ENCODE measurements around the gene PREX1. TPM values are rescaled to one million over a fixed set of nuclear protein-coding genes. Genes with fewer than 3 reads are reported as not detected.

Gene PREX1
- total RNA-seq, 1 donor from 2014 or later = 11.2 TPM

DNA sequence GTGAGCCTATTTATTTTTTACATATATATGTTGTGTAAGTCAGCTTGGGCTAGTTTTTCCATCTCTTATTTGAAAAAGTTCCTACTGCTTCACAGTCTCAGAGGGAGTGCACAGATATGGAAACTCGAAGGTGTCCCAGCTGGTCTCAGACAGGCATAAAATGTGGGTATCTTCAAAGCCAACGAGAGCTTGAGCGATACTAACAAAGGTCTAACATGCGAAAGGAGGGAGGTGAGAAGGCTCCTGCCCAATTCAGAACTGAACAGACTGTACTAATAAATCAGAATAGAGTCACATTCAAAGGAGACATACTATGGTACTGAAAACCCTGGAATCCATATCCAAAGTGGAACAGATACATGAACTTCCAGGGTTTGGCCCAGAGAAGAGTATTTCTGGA lies 113.0 kb downstream of the PREX1 start:
- Histone ChIP-seq H3K4me3 (no peak overlapping the region), H3K27ac (replicated peaks) (no peak overlapping the region), H3K36me3 (no peaks in the 10 kb centered on the region), H3K9me3 (replicated peaks) (peaks cover 7% of the 10 kb centered on the region), H3K4me1 (peaks cover 4% of the 10 kb centered on the region), H3K27me3 (ENCODE audit: low read depth) (no peaks in the 10 kb centered on the region)
- no peak for TF ChIP-seq CTCF (IDR thresholded peaks at IDR 0.05; ENCODE audit: borderline replicate concordance)
- DNase-seq = no peak
- intact Hi-C loops (cut with micrococcal nuclease) = no loop called here

- H3K27ac ChIP-seq (replicated peaks) = no peak overlapping the region
- DNase-seq = no peak
- H3K27me3 ChIP-seq (ENCODE audit: low read depth) = no peaks in the 10 kb centered on the region
- H3K4me1 ChIP-seq = peaks cover 13% of the 10 kb centered on the region
- TF ChIP-seq CTCF (IDR thresholded peaks at IDR 0.05; ENCODE audit: borderline replicate concordance) = no peak
- intact Hi-C loops (cut with micrococcal nuclease) = no loop called here
- no peak overlapping the region for H3K4me3 ChIP-seq
- H3K36me3 ChIP-seq = no peaks in the 10 kb centered on the region
- no peaks in the 10 kb centered on the region for H3K9me3 ChIP-seq (replicated peaks)
These were observed 115.9 kb downstream of the PREX1 start for GRCh38 chr20:48711696-48712464.

GRCh38 chr20:48711044-48711428 lies 116.8 kb downstream of the PREX1 start:
- Histone ChIP-seq H3K27ac (replicated peaks) (no peak overlapping the region), H3K4me3 (no peak overlapping the region), H3K36me3 (no peaks in the 10 kb centered on the region), H3K27me3 (ENCODE audit: low read depth) (no peaks in the 10 kb centered on the region), H3K4me1 (peaks cover 22% of the 10 kb centered on the region), H3K9me3 (replicated peaks) (no peaks in the 10 kb centered on the region)
- DNase-seq = no peak
- intact Hi-C loops (cut with micrococcal nuclease) = no loop called here
- no peak for TF ChIP-seq CTCF (IDR thresholded peaks at IDR 0.05; ENCODE audit: borderline replicate concordance)

DNA sequence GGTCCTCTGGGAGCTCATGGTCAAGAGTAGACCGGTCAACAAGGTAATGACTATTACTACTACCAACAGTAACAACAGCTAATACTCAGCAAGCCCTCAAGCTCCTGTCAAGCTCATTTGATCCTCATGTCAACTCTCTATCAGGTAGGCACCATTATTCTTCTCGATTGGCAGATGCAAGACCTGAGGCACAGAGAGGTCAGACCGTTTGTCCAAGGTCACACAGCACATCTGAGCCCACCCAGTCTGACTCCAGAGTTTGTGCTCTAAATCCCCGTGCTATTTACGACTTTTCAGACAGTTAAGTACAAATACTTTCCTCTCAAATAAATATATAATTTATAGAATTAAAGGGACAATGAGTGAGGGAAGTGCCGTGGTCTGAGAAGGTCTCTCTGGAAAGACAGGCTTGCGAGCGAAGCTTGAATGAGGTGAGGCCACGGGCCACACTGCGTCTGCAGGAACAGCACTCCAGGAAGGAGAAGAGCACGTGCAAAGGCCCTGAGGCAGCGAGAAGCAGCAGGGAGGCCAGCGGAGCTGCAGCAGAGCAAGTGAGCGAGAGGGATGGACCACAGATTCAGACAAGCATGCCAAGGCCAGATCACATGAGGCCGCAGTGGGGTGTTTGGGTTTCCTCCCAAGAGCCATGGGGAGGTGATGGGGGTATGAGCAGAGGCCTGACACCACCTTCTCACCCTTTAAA lies 117.3 kb downstream of the PREX1 start:
- DNase-seq = no peak
- Histone ChIP-seq H3K27ac (replicated peaks) (no peak overlapping the region), H3K9me3 (replicated peaks) (no peaks in the 10 kb centered on the region), H3K4me1 (peaks cover 23% of the 10 kb centered on the region), H3K27me3 (ENCODE audit: low read depth) (no peaks in the 10 kb centered on the region), H3K4me3 (no peak overlapping the region), H3K36me3 (no peaks in the 10 kb centered on the region)
- intact Hi-C loops (cut with micrococcal nuclease) = no loop called here
- no peak for TF ChIP-seq CTCF (IDR thresholded peaks at IDR 0.05; ENCODE audit: borderline replicate concordance)

GRCh38 chr20:48709744-48710143 lies 118.1 kb downstream of the PREX1 start:
- intact Hi-C loops (cut with micrococcal nuclease) = no loop called here
- no peaks in the 10 kb centered on the region for H3K36me3 ChIP-seq
- peaks cover 23% of the 10 kb centered on the region for H3K4me1 ChIP-seq
- H3K27me3 ChIP-seq (ENCODE audit: low read depth) = no peaks in the 10 kb centered on the region
- DNase-seq = no peak
- no peak for TF ChIP-seq CTCF (IDR thresholded peaks at IDR 0.05; ENCODE audit: borderline replicate concordance)
- H3K4me3 ChIP-seq = no peak overlapping the region
- no peak overlapping the region for H3K27ac ChIP-seq (replicated peaks)
- no peaks in the 10 kb centered on the region for H3K9me3 ChIP-seq (replicated peaks)
